BJ (cell line): Measurements from ENCODE around the gene PIP5K1C. TPM values are rescaled to one million over a fixed set of nuclear protein-coding genes. Genes with fewer than 3 reads are reported as not detected.

Experiments
- CTCF ChIA-PET: fragments of 350-600 bp; formaldehyde crosslinking; extraction: SDS; loops from one replicate; lab custom pipeline; 2021; ENCODE audit warnings: antibody characterized with exemption, inconsistent platforms; lab: Yijun Ruan, JAX
- POLR2A ChIA-PET: fragments of 300-600 bp; sonication (Branson Sonifier 250); formaldehyde crosslinking; extraction: SDS; loops from one replicate; lab custom pipeline; 2021; ENCODE audit warnings: antibody characterized with exemption; lab: Charles Lee
- DNase-seq: peaks from one replicate; pipeline ENCODE4 v3.0.0-alpha.2; 2011; ENCODE audit warnings: low read depth
- H3K27me3 ChIP-seq: 2 replicates; pipeline ENCODE4 v1.6.0; 2011; ENCODE audit warnings: low read length; ENCODE audit not compliant: control insufficient read depth, insufficient read depth
- H3K36me3 ChIP-seq: 2 replicates; pipeline ENCODE4 v1.5.1; 2011; ENCODE audit warnings: low read length; ENCODE audit not compliant: control insufficient read depth, insufficient read depth
- H3K4me3 ChIP-seq: 2 replicates; pipeline ENCODE4 v1.5.1; 2011; ENCODE audit warnings: low read depth, mild to moderate bottlenecking, control low read depth, low read length
- polyA plus RNA-seq: library from polyadenylated mRNA; depleted of rRNA; stranded (reverse); fragments of >200 nt; gene quantifications from 2 replicates; pipeline ENCODE4 v1.2.3, GENCODE V29; 2011
- TF ChIP-seq, protein P1 (sequence below): IDR thresholded peaks from 2 replicates; pipeline ENCODE4 v1.5.1; 2011; ENCODE audit warnings: low read depth, mild to moderate bottlenecking, control low read depth, inconsistent platforms, low read length, moderate library complexity; ENCODE audit not compliant: insufficient read depth

The PIP5K1C gene
- polyA plus RNA-seq, 1 experiment, result 35.3 TPM

DNA sequence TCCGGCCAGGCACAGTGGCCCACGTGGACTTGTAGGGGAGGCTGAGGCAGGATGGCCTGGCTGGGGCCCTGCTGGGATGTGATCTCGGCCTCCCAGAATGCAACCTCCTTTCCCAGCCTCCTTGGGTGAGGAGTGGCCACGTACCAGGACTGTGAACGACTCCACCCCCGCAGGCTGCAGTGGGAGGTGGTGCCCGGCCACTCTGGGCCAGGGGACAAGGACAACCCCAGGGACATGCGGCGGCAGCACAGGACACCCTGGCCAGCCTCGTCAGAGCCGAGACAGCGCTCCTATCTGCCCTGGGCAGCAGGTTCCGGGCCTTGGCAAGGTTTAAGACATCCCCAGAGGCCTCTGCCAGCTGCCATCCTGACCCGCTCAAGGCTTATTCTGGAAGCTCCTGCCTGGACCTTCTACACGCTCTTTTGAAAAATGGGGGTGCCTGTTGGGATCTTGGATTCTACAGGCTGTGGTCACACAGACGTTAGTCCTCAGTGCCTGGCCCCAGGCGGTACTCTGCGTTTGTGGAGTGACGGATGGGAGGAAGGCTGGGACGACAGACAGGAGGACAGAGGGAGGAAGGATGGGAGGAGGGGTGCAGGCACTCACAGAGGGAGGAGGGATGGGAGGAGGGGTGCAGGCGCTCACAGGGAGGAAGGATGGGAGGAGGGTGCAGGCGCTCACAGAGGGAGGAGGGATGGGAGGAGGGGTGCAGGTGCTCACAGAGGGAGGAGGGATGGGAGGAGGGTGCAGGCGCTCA lies 53.8 kb downstream of the PIP5K1C start:
- POLR2A ChIA-PET, result no interaction called here
- TF ChIP-seq, protein P1, sequence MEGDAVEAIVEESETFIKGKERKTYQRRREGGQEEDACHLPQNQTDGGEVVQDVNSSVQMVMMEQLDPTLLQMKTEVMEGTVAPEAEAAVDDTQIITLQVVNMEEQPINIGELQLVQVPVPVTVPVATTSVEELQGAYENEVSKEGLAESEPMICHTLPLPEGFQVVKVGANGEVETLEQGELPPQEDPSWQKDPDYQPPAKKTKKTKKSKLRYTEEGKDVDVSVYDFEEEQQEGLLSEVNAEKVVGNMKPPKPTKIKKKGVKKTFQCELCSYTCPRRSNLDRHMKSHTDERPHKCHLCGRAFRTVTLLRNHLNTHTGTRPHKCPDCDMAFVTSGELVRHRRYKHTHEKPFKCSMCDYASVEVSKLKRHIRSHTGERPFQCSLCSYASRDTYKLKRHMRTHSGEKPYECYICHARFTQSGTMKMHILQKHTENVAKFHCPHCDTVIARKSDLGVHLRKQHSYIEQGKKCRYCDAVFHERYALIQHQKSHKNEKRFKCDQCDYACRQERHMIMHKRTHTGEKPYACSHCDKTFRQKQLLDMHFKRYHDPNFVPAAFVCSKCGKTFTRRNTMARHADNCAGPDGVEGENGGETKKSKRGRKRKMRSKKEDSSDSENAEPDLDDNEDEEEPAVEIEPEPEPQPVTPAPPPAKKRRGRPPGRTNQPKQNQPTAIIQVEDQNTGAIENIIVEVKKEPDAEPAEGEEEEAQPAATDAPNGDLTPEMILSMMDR, result no peak
- Histone ChIP-seq H3K27me3 (no peaks in the 10 kb centered on the region), H3K4me3 (no peak overlapping the region), H3K36me3 (peaks cover 42% of the 10 kb centered on the region)
- CTCF ChIA-PET, result no interaction called here
- no peak for DNase-seq

DNA sequence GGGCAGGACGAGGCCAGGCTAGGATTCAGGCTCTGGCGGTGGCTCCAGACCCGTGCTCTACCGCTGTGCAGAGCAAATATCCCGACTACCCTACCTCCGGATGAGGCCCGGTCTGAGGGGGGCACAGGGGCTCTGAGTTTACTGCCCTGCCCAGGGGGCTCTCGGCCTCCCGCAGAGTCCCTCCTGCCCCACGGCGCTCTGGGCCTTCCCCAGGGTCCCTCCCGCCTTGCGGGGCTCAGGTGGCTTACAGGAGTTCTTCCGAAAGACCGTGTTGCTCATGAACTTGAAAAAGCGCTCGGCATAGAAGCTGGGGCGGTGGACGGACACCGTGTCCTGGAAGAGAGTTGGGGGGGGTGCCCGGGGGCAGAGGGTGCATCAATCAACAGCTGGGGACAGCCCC lies 54.5 kb downstream of the PIP5K1C start:
- CTCF ChIA-PET, result no interaction called here

DNA sequence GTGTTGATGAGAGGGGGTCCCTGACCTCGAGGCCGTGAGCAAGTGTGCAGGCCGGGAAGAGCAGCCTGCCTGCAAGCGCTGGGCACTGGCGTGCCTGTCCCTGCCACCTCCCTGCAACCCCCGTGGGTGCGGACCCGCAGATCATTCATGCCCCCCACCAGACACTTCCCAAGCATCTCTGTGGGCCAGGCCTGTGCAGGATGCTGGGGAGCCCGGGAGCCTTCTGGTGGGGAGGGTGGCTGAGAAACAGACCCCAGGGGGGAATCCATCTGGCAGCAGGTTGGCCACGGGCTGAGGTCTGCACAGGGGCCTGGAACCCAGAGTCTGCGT lies 55.2 kb downstream of the PIP5K1C start:
- peaks cover 36% of the 10 kb centered on the region for H3K36me3 ChIP-seq
- no peak for DNase-seq
- TF ChIP-seq, protein P1, result no peak
- no peaks in the 10 kb centered on the region for H3K27me3 ChIP-seq
- ChIA-PET POLR2A (no interaction called here), CTCF (interaction anchor here (0.9 kb wide), 1 partner anchor 9 kb away, joined by 4 read pairs; no protein-coding TSS in a partner anchor)
- no peak overlapping the region for H3K4me3 ChIP-seq

More for the DNA sequence above, 54.5 kb downstream of the PIP5K1C start:
- POLR2A ChIA-PET, result no interaction called here
- Histone ChIP-seq H3K36me3 (peaks cover 38% of the 10 kb centered on the region), H3K27me3 (no peaks in the 10 kb centered on the region), H3K4me3 (no peak overlapping the region)
- TF ChIP-seq, protein P1, result no peak
- no peak for DNase-seq

DNA sequence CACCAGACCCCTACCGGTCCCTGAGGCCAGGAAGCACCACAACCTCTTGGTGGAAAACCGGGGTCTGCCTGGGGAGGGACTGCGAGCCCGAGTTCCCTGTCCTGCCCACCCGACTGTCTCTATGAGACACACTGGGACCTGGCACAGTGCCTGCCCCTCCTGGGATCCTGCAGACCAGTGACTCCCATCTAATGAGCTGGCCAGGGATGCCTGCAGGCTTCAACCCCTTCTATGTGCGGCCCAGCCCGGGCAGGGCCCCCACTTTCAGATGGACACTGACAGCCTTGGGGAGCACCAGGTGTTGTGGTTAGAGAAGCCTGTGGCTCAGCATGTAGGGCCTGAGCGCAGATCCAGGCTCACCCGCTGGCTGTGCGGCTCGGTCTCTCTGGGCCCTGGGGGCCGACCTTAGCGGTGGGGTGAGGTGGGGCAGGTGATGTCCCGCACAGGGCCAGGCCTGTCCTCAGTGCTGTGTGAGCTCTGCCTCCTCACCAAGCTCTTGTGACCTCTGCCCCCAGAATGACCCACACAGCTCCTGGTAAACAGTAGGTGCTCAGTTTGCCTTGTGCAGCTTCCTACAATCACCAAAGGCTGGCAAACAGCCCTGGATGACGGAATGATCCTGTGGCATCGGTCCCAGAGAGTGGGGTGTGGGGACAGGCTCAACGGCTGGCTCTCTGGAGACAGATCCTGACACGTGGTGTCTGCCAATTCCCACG lies 55.8 kb downstream of the PIP5K1C start:
- ChIA-PET POLR2A (no interaction called here), CTCF (interaction anchor here (0.9 kb wide), 1 partner anchor 10 kb away, joined by 4 read pairs; no protein-coding TSS in a partner anchor)
- no peak overlapping the region for H3K4me3 ChIP-seq
- peaks cover 38% of the 10 kb centered on the region for H3K36me3 ChIP-seq
- DNase-seq, result no peak
- no peaks in the 10 kb centered on the region for H3K27me3 ChIP-seq
- TF ChIP-seq, protein P1, result no peak

DNA sequence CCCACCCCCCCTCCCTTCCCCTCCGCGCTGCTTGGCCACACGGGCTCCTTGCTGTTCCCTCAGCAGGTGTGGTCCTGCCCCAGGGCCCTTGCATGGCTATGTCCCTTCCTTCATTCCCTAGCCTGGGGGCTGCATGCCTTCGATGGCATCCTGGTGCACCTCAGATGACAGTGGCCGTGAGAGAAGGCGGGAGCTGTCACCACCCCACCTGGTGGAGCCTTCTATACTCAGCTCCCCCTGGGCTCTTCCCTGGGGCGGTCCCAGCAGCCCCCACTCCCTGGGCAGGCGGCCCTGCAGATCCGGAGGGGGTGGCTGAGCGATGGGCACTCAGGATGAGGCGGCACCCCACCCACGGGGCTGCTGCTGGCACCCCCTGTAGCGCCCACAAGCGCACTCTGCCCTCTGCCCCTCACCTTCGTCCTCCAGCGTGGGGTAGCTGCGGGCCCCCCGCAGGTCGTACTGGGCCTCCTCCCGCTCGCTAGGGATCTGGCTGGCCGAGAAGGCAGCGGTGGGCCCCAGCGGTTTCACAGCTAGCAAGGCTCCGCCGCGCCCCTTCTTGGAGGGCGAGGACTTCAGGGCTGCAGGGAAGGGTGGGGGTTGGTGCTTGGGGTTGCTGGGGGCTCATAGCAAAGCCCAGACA lies 56.5 kb downstream of the PIP5K1C start:
- CTCF ChIA-PET, result no interaction called here
- POLR2A ChIA-PET, result no interaction called here

More for the DNA sequence above, 56.5 kb downstream of the PIP5K1C start:
- Histone ChIP-seq H3K36me3 (peaks cover 43% of the 10 kb centered on the region), H3K27me3 (no peaks in the 10 kb centered on the region), H3K4me3 (no peak overlapping the region)
- TF ChIP-seq, protein P1, result no peak
- no peak for DNase-seq
